GM21619 (cell line): ENCODE results near the gene MTERF2.
"Not testable (repeated sequence)": the region's sequence is repeated elsewhere in the genome, so short reads cannot be mapped to it uniquely, and the experiment has no call there.

Experiments
- ATAC-seq: cut with Tn5 transposase; IDR thresholded peaks from one replicate; pipeline ENCODE4 v1.9.1; 2021; ENCODE audit not compliant: unreplicated experiment

The MTERF2 gene

GRCh38 chr12:106986625-106987389, at the start of gene MTERF2:
TSS of gene MTERF2 (minus strand) at chr12:106987146. CDS start at chr12:106978714, 8,432 bp downstream.
- peak; percentile 91 for ATAC-seq

GRCh38 chr12:107035733-107036132, 48.8 kb upstream of the MTERF2 start:
- ATAC-seq, result no peak

GRCh38 chr12:107033758-107034739, 47.1 kb upstream of the MTERF2 start:
- ATAC-seq, result no peak

GRCh38 chr12:107032266-107032665, 45.3 kb upstream of the MTERF2 start:
- no peak for ATAC-seq

- no peak for ATAC-seq
Measured at GRCh38 chr12:107031061-107031460, 44.1 kb upstream of the MTERF2 start.

GRCh38 chr12:107029081-107029480, 42.1 kb upstream of the MTERF2 start:
- ATAC-seq, result no peak

- no peak for ATAC-seq
Measured at GRCh38 chr12:107027636-107028053, 40.7 kb upstream of the MTERF2 start.

- ATAC-seq, result no peak
Measured at GRCh38 chr12:107026806-107027635, 40.1 kb upstream of the MTERF2 start.

- ATAC-seq, result not testable (repeated sequence)
Measured at GRCh38 chr12:107026356-107026755, 39.4 kb upstream of the MTERF2 start.

GRCh38 chr12:107025671-107026070, 38.7 kb upstream of the MTERF2 start:
- ATAC-seq, result no peak

GRCh38 chr12:107019546-107019945, 32.6 kb upstream of the MTERF2 start:
- no peak for ATAC-seq

- no peak for ATAC-seq
Measured at GRCh38 chr12:107017042-107017441, 30.1 kb upstream of the MTERF2 start.

- ATAC-seq, result no peak
Measured at GRCh38 chr12:107014055-107014454, 27.1 kb upstream of the MTERF2 start.

GRCh38 chr12:107012736-107013425, 25.9 kb upstream of the MTERF2 start:
- ATAC-seq, result no peak

- ATAC-seq, result no peak
Measured at GRCh38 chr12:107011519-107011918, 24.6 kb upstream of the MTERF2 start.

GRCh38 chr12:107007411-107007810, 20.5 kb upstream of the MTERF2 start:
- ATAC-seq, result no peak

- ATAC-seq, result not testable (repeated sequence)
Measured at GRCh38 chr12:107002665-107003064, 15.7 kb upstream of the MTERF2 start.

- no peak for ATAC-seq
Measured at GRCh38 chr12:106999446-106999845, 12.5 kb upstream of the MTERF2 start.

- no peak for ATAC-seq
Measured at GRCh38 chr12:106997916-106998315, 11.0 kb upstream of the MTERF2 start.

GRCh38 chr12:106996102-106996501, 9.2 kb upstream of the MTERF2 start:
- not testable (repeated sequence) for ATAC-seq
